PFSK-1 (cell line): ENCODE measurements around the gene GDPD4.
A peak's percentile ranks its signal among the peaks of the same experiment; 100 is the strongest.

Experiments
- FOXP2 ChIP-seq: optimal IDR thresholded peaks from 2 replicates; pipeline ENCODE3; 2011; ENCODE audit warnings: borderline replicate concordance, control low read depth, inconsistent platforms; ENCODE audit not compliant: insufficient read depth; ENCODE audit errors: extremely low read length, extremely low read depth
- POLR2AphosphoS5 ChIP-seq: IDR thresholded peaks from 2 replicates; pipeline ENCODE4 v1.6.1; 2012; ENCODE audit warnings: low read depth, mild to moderate bottlenecking, control low read depth, low read length, moderate library complexity
- REST ChIP-seq, 2 experiments: IDR thresholded peaks; 2 replicates each; pipeline versions ENCODE4 v1.6.1 to v1.8.0; 2011 to 2012; ENCODE audit warnings: low read depth in 2 of 2, low read length in 2 of 2, control low read depth in 1 of 2, inconsistent platforms in 1 of 2, mild to moderate bottlenecking in 1 of 2, moderate library complexity in 1 of 2; ENCODE audit not compliant: insufficient read depth in 1 of 2
- SIN3A ChIP-seq: IDR thresholded peaks from 2 replicates; pipeline ENCODE4 v1.6.1; 2012; ENCODE audit warnings: mild to moderate bottlenecking, low read length, moderate library complexity, borderline replicate concordance; ENCODE audit not compliant: insufficient read depth
- TAF1 ChIP-seq: IDR thresholded peaks from 2 replicates; pipeline ENCODE4 v1.6.1; 2012; ENCODE audit warnings: low read length, control low read depth, borderline replicate concordance; ENCODE audit not compliant: insufficient read depth

Gene GDPD4

GRCh38 chr11:77289737-77290136 is 11.7 kb downstream of the GDPD4 start:
- TF ChIP-seq REST (IDR thresholded peaks at IDR 0.05; ENCODE audit: insufficient read depth in 1 of 2, low read depth in 2 of 2, low read length in 2 of 2) (no peak), FOXP2 (no peak), POLR2AphosphoS5 (no peak), TAF1 (no peak), SIN3A (no peak)

- 0 out of 4 replicates have a peak, but pooled peaks of 1 of the 2 experiments have one; percentile 37 for TF ChIP-seq REST (IDR thresholded peaks at IDR 0.05; ENCODE audit: insufficient read depth in 1 of 2, low read depth in 2 of 2, low read length in 2 of 2)
- no peak; the same call in 1 of the 2 replicates for TF ChIP-seq POLR2AphosphoS5
- peak; percentile 45; the same call in 1 of the 2 replicates for TF ChIP-seq TAF1
- no peak for TF ChIP-seq FOXP2
- peak; percentile 58; the same call in 1 of the 2 replicates for TF ChIP-seq SIN3A
These were observed 13.7 kb downstream of the GDPD4 start for GRCh38 chr11:77287615-77288273.

- TF ChIP-seq POLR2AphosphoS5 (no peak), TAF1 (no peak), REST (IDR thresholded peaks at IDR 0.05; ENCODE audit: insufficient read depth in 1 of 2, low read depth in 2 of 2, low read length in 2 of 2) (no peak), SIN3A (no peak), FOXP2 (no peak)
These were observed 14.3 kb downstream of the GDPD4 start for GRCh38 chr11:77287136-77287535.

GRCh38 chr11:77284476-77285468 is 16.7 kb downstream of the GDPD4 start:
- TF ChIP-seq TAF1 (no peak), SIN3A (no peak), REST (IDR thresholded peaks at IDR 0.05; ENCODE audit: insufficient read depth in 1 of 2, low read depth in 2 of 2, low read length in 2 of 2) (no peak), POLR2AphosphoS5 (no peak), FOXP2 (no peak)
